ENCODE data around the gene TUBB. TPM values are rescaled to one million over a fixed set of nuclear protein-coding genes. Genes with fewer than 3 reads are reported as not detected.

Gene TUBB
- total and polyA plus RNA-seq, 9 of the 15 experiments (the other 6 are each of a cell fraction or from before 2014, with no cell fraction given): 971 to 2,870 (median 1,478) TPM

GRCh38 chr6:30724906-30725667 is 4.9 kb downstream of the TUBB start (continued):
- peak; percentile 35 for TF ChIP-seq KDM5B (IDR thresholded peaks at IDR 0.05; ENCODE audit: insufficient replicate concordance, low read depth, low read length)
- TF ChIP-seq, protein P1, sequence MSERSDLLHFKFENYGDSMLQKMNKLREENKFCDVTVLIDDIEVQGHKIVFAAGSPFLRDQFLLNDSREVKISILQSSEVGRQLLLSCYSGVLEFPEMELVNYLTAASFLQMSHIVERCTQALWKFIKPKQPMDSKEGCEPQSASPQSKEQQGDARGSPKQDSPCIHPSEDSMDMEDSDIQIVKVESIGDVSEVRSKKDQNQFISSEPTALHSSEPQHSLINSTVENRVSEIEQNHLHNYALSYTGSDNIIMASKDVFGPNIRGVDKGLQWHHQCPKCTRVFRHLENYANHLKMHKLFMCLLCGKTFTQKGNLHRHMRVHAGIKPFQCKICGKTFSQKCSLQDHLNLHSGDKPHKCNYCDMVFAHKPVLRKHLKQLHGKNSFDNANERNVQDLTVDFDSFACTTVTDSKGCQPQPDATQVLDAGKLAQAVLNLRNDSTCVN (CRISPR knock-in tag; IDR thresholded peaks at IDR 0.05): 0 out of 2 replicates have a peak, but pooled peaks have one; percentile 12
- no peak for TF ChIP-seq THAP7 (CRISPR knock-in tag; IDR thresholded peaks at IDR 0.05)
- TF ChIP-seq, protein P2, sequence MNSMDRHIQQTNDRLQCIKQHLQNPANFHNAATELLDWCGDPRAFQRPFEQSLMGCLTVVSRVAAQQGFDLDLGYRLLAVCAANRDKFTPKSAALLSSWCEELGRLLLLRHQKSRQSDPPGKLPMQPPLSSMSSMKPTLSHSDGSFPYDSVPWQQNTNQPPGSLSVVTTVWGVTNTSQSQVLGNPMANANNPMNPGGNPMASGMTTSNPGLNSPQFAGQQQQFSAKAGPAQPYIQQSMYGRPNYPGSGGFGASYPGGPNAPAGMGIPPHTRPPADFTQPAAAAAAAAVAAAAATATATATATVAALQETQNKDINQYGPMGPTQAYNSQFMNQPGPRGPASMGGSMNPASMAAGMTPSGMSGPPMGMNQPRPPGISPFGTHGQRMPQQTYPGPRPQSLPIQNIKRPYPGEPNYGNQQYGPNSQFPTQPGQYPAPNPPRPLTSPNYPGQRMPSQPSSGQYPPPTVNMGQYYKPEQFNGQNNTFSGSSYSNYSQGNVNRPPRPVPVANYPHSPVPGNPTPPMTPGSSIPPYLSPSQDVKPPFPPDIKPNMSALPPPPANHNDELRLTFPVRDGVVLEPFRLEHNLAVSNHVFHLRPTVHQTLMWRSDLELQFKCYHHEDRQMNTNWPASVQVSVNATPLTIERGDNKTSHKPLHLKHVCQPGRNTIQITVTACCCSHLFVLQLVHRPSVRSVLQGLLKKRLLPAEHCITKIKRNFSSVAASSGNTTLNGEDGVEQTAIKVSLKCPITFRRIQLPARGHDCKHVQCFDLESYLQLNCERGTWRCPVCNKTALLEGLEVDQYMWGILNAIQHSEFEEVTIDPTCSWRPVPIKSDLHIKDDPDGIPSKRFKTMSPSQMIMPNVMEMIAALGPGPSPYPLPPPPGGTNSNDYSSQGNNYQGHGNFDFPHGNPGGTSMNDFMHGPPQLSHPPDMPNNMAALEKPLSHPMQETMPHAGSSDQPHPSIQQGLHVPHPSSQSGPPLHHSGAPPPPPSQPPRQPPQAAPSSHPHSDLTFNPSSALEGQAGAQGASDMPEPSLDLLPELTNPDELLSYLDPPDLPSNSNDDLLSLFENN (IDR thresholded peaks at IDR 0.05; ENCODE audit: low read depth in 2 of 2, low read length in 2 of 2): peak in 1 of 2 experiments; percentile 31; a peak in 1 of 4 replicates
- TF ChIP-seq SMAD3 (CRISPR knock-in tag; conservative IDR thresholded peaks at IDR 0.05): 0 out of 2 replicates have a peak, but pooled peaks have one; percentile 36
- TF ChIP-seq, protein P3, sequence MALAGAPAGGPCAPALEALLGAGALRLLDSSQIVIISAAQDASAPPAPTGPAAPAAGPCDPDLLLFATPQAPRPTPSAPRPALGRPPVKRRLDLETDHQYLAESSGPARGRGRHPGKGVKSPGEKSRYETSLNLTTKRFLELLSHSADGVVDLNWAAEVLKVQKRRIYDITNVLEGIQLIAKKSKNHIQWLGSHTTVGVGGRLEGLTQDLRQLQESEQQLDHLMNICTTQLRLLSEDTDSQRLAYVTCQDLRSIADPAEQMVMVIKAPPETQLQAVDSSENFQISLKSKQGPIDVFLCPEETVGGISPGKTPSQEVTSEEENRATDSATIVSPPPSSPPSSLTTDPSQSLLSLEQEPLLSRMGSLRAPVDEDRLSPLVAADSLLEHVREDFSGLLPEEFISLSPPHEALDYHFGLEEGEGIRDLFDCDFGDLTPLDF (CRISPR knock-in tag; IDR thresholded peaks at IDR 0.05): 0 out of 2 replicates have a peak, but pooled peaks have one; percentile 24
- 0 out of 2 replicates have a peak, but pooled peaks have one; percentile 4 for TF ChIP-seq EGR1 (conservative IDR thresholded peaks at IDR 0.05)
- TF ChIP-seq E2F6 (IDR thresholded peaks at IDR 0.05; ENCODE audit: borderline replicate concordance in 1 of 2, extremely low read depth in 1 of 2, insufficient read depth in 1 of 2, insufficient read length in 1 of 2, low read depth in 1 of 2, low read length in 1 of 2, poor library complexity in 1 of 2, severe bottlenecking in 1 of 2): peak in 1 of 2 experiments; percentile 44
- TF ChIP-seq ZNF274 (IDR thresholded peaks at IDR 0.05; ENCODE audit: borderline replicate concordance, low read depth, low read length): no peak
- peak; percentile 53 for TF ChIP-seq EWSR1 (IDR thresholded peaks at IDR 0.05; ENCODE audit: borderline replicate concordance, low read depth, partially characterized antibody)
- TF ChIP-seq POLR2B (IDR thresholded peaks at IDR 0.05; ENCODE audit: low read depth, partially characterized antibody): peak; percentile 39
- TF ChIP-seq OTX1 (CRISPR knock-in tag; IDR thresholded peaks at IDR 0.05): peak; percentile 94
- TF ChIP-seq POLR2AphosphoS2 (IDR thresholded peaks at IDR 0.05; ENCODE audit: low read length): peak; percentile 55
- TF ChIP-seq RFX7 (CRISPR knock-in tag; IDR thresholded peaks at IDR 0.05): peak; percentile 64; the same call in 1 of the 2 replicates
- peak; percentile 48 for TF ChIP-seq MBD2 (IDR thresholded peaks at IDR 0.05; ENCODE audit: borderline replicate concordance, low read depth)
- no peak for TF ChIP-seq ZKSCAN3 (CRISPR knock-in tag; IDR thresholded peaks at IDR 0.05)
- TF ChIP-seq ZFP36 (IDR thresholded peaks at IDR 0.05; ENCODE audit: low read depth, low read length, partially characterized antibody): no peak
- TF ChIP-seq PHB (CRISPR knock-in tag; IDR thresholded peaks at IDR 0.05): no peak
- TF ChIP-seq ZNF780A (CRISPR knock-in tag; IDR thresholded peaks at IDR 0.05): no peak

All from K562 (cell line).